ENCODE data around the gene OGFOD2.

GRCh38 chr12:123021688-123022604 lies 46.9 kb downstream of the OGFOD2 start:
- TF ChIP-seq POLR2A (IDR thresholded peaks at IDR 0.05; ENCODE audit: low read depth, low read length) (no peak), SPI1 (IDR thresholded peaks at IDR 0.05; ENCODE audit: low read depth, low read length) (no peak), POLR2AphosphoS5 (IDR thresholded peaks at IDR 0.05; ENCODE audit: low read depth, low read length) (no peak), TAF1 (IDR thresholded peaks at IDR 0.05; ENCODE audit: low read depth, low read length) (no peak)

All from GM12891 (cell line).